Mucosa of gallbladder (tissue), 1 donor: ENCODE data around the gene FGF2. TPM values are rescaled to one million over a fixed set of nuclear protein-coding genes. Genes with fewer than 3 reads are reported as not detected.
"Not testable (repeated sequence)": the region's sequence is repeated elsewhere in the genome, so short reads cannot be mapped to it uniquely, and the experiment has no call there.

Experiments used
- DNase-seq: peaks from one replicate; pipeline ENCODE4 v3.0.0-alpha.2; 2020; ENCODE audit warnings: low spot score
- total RNA-seq: library from RNA; stranded (reverse); gene quantifications from one replicate; pipeline ENCODE4 v1.2.1, GENCODE V29; 2021
- donor health status: DM: no; HTN: no; CAD: no.

The FGF2 gene
- 11.9 TPM for total RNA-seq

GRCh38 chr4:122826553-122827257 lies at the start of gene FGF2:
FGF2 (plus strand) TSS chr4:122826831; CDS start chr4:122827175, 344 bp downstream.
- peak; percentile 48 for DNase-seq

GRCh38 chr4:122776916-122777315 lies 49.7 kb upstream of the FGF2 start:
- no peak for DNase-seq

DNA sequence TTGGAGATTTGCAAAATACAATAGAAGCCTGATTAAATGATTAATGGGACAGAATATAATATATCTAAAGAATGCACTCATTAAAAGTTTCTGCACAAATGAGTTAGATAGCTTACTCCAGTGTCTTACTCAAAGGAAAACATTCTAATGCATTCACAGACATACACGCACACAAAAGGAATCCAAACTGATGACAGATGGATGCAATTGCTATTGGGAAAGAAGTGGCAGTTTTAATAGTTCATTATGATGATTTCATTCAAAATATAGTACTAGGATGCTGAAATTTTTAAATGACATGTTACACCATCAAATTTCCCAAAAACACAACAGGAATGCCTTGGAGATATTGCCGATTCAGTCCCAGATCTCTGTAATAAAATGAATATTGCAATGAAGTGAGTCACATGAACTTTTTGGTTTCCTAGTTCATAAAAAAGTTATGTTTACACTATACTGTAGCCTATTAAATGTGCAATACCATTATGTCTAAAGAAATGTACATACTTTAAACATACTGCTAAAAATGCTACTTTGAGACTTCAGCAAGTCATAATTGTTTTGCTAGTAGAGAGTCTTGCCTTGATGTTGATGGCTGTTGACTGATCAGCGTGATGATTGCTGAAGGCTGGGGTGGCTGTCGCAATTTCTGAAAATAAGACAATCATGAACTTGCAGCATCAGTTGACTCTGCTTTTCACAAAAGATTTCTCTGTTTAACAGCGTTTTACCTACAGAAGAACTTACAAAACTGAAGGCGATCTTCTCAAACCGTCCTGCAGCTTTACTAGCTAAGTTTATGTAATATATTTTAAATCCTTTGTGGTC lies 48.6 kb upstream of the FGF2 start:
- DNase-seq: no peak

- DNase-seq: no peak
Observed at GRCh38 chr4:122781486-122781885, 45.1 kb upstream of the FGF2 start.

- peak; percentile 26 for DNase-seq
Observed at GRCh38 chr4:122783301-122784215, 43.1 kb upstream of the FGF2 start.

DNA sequence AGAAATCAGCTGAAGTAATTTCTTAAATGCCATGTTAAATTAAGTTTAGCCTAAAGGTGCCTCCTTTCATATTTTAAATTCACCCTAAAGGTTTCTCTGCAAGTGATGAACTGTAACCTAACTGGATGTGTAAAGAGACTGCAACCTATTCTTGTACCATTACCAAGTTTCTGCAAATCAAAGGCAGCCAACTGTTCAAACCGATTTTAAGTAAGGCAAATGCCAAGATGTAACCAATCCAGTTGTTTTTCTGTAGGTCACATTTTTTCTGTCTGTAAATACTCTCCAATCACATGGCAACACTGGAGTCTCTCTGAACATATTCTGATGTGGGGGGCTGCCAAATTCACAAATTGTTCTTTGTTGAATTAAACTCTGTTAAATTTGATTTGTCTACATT lies 42.4 kb upstream of the FGF2 start:
- no peak for DNase-seq

- DNase-seq: no peak
Observed at GRCh38 chr4:122785099-122785498, 41.5 kb upstream of the FGF2 start.

- not testable (repeated sequence) for DNase-seq
Observed at GRCh38 chr4:122786296-122786695, 40.3 kb upstream of the FGF2 start.

GRCh38 chr4:122786920-122787319 lies 39.7 kb upstream of the FGF2 start:
- not testable (repeated sequence) for DNase-seq

DNA sequence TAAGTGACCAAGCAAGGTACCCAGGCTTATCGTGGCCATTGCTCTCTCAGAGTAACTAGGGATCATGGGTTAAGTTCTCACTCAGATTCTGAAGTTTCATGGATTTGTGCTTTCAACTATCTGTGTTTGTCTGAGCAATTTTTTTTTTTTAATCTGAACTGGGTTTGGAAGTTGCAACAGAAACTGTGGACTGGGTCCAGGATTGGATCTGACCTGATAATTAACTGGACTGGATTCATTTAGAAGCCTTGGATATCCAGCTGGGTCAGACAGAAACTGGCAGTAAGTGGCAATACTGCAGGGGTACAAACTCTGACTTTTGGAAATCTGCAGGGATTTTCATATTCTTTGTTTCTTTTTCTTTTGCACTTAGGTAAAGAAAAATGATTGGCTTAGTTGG lies 38.7 kb upstream of the FGF2 start:
- DNase-seq: no peak

- DNase-seq: no peak
Observed at GRCh38 chr4:122788935-122789334, 37.7 kb upstream of the FGF2 start.

DNA sequence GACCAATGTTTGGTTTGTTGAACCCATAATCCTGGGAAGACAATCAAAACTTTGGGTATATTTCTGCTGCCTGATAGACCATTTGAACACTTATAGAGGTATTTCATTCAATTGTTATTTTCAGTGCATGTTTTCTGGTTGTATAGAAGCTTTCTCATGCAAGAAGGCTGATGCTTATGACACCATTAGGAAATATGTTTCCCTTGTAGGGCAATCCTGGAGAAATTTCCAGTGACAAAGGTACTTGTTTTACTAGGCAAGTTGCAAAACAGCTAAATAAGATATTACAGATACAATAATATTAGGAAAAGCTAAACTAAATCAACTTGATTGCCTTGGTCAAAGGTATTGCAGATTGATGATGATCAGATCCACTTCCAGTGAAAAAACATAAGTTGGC lies 32.8 kb upstream of the FGF2 start:
- DNase-seq: no peak

DNA sequence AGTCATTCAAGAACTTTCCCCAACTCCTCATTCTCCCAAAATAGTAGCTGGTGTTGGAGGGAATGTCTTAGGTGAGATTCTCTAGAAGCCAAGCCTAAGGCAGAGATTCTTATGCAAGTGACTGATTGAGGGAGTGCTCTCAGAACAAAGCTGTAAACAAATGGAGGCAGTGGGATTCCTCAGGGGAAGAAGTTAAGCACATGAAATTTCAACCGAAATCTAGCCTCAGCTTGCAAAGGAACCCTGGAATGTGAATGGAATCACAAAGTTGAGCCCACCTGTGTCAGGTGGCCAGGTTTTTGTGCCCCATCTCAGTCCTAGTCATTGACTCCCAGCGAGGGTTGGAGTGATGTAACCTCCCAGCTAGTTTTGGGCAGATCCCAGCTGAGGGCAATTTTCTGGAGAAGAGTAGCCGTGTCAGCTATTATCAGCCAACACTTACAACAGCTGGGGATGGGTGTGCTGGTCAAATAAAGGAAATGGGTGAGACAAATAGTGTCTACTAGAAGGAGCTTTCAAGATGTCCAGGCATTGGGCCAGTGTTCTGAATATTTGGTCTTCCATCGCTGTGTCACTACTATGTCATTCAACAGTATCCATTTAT lies 29.7 kb upstream of the FGF2 start:
- DNase-seq: no peak

- no peak for DNase-seq
Observed at GRCh38 chr4:122797405-122798094, 29.1 kb upstream of the FGF2 start.

DNA sequence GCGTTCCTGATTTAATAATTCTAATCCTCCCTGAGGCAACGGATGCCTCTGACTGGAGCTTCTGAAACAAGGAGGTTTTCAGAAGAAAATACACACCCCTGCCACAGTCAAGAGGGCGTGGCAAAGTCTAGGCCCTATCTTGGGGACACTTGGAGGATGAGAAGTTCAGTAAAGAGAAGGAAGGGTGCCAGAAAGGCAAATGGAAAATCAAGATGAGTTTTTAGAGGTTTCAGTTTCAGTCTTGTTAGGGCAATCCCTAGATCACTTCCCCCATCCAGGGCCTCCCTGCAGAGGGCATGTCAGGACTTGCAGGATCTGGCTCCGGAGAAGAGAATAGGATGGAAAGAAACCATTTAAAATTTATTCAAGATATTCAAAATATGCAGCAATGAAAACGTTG lies 28.5 kb upstream of the FGF2 start:
- peak; percentile 14 for DNase-seq

DNA sequence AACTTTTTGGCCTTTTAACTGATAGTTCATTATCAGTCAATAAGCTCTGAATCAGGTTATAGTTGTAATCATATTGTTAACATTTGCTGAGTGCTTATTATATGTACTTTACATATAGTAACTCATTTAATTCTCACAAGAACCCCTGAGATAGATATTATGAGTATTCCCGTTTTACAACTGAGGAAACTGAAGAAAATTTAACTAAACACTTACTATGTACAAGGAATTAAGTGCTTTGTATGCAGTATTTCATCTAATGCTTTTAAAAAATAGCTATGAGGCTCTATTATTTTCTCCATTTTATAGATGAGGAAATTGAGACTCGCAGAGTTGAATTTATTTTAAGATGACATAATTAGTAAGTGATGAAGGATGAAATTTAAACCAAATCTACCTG lies 27.7 kb upstream of the FGF2 start:
- DNase-seq: no peak

- DNase-seq: no peak
Observed at GRCh38 chr4:122803788-122804208, 22.8 kb upstream of the FGF2 start.

DNA sequence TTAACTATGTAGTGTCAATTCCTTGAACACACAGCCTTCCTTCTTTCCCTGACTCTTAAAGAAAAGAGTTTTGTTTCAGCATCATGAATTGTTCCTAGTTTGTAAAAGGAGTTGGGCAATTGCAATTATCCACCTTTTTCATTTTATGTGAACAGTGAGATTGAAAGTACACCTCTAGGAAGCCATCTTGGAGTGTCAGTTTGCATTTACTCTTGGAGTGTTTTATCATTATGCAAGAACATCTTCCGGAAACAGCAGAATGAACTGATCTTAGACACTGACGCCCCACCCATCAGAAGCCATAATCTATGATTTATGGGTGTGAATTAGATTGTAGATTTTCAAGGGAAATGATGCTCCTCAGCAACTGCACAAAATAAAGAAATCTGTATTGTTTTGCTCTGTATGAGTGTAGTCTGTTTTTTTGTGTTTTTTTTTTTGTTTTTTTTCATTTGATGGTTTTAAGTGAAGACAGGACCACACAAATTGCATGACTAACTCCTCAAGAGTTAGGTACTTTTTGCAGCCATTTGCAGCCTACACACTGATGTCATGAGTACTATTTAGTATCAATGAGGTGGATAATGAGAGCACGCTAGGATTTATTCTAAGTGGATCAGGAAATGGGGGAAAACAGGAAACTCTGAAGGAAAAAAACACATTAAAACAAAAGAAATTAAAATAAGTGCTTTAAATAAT lies 19.5 kb upstream of the FGF2 start:
- DNase-seq: no peak

GRCh38 chr4:122810669-122811068 lies 16.0 kb upstream of the FGF2 start:
- no peak for DNase-seq

DNA sequence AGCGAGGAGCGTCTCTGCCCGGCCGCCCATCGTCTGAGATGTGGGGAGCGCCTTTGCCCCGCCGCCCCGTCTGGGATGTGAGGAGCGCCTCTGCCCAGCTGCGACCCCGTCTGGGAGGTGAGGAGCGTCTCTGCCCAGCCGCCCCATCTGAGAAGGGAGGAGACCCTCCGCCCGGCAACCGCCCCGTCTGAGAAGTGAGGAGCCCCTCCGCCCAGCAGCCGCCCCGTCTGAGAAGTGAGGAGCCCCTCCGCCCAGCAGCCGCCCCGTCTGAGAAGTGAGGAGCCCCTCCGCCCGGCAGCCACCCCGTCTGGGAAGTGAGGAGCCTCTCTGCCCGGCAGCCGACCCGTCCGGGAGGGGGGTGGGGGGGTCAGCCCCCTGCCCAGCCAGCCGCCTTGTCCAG lies 14.8 kb upstream of the FGF2 start:
- DNase-seq: not testable (repeated sequence)
